NT2/D1 (cell line): Measurements from ENCODE around the gene AUH.
A peak's percentile ranks its signal among the peaks of the same experiment; 100 is the strongest.
"Not testable (repeated sequence)": the region's sequence is repeated elsewhere in the genome, so short reads cannot be mapped to it uniquely, and the experiment has no call there.

Experiments
- DNase-seq: peaks from one replicate; pipeline ENCODE4 v3.0.0-alpha.2; 2011; ENCODE audit warnings: low read depth, low spot score
- H3K27me3 ChIP-seq: 2 replicates; pipeline ENCODE4 v1.6.0; 2011; ENCODE audit warnings: mild to moderate bottlenecking; ENCODE audit not compliant: insufficient read length, insufficient read depth
- H3K36me3 ChIP-seq: 2 replicates; pipeline ENCODE4 v1.6.1; 2011; ENCODE audit warnings: mild to moderate bottlenecking, low read length, mixed read lengths; ENCODE audit not compliant: insufficient read depth, insufficient read length
- H3K4me1 ChIP-seq: 2 replicates; pipeline ENCODE4 v1.5.1; 2011; ENCODE audit not compliant: insufficient read depth, insufficient read length
- H3K4me3 ChIP-seq: 2 replicates; pipeline ENCODE4 v1.5.1; 2011; ENCODE audit warnings: low read depth; ENCODE audit not compliant: insufficient read length
- H3K9ac ChIP-seq: 2 replicates; pipeline ENCODE4 v1.6.0; 2011; ENCODE audit warnings: low read depth; ENCODE audit not compliant: insufficient read length
- H3K9me3 ChIP-seq: 2 replicates; pipeline ENCODE4 v1.5.1; 2011; ENCODE audit warnings: mild to moderate bottlenecking, low read length; ENCODE audit not compliant: insufficient read depth
- SUZ12 ChIP-seq: IDR thresholded peaks from 2 replicates; pipeline ENCODE4 v1.6.1; 2011; ENCODE audit not compliant: insufficient read length, insufficient read depth; ENCODE audit errors: extremely low read depth
- YY1 ChIP-seq: IDR thresholded peaks from 2 replicates; pipeline ENCODE4 v1.6.1; 2011; ENCODE audit not compliant: insufficient read length, insufficient read depth
- ZNF274 ChIP-seq: IDR thresholded peaks from 2 replicates; pipeline ENCODE4 v1.6.1; 2011; ENCODE audit warnings: mild to moderate bottlenecking, low read depth, low read length

Gene AUH

DNA sequence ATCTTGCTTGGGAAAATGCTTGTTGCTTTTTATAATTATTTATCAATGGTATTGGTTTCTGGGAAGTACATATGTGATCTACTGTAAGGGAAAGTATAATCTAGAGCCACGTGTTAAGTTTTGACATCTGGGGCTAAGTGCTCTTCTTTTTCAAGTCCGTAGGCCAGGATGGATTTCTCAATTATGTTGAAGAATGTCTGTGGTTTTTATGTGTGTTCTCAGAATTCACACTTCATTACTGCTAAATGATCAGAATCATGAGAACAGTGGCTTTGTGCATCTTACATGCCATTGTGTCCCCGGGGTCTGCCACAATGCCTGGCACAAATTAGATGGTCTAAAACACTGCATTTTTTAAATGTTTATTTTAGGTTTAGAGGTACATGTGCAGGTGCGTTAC is 14.5 kb upstream of the AUH start:
- Histone ChIP-seq H3K36me3 (no peaks in the 10 kb centered on the region), H3K4me3 (no peak overlapping the region), H3K9ac (no peak overlapping the region), H3K27me3 (no peaks in the 10 kb centered on the region), H3K4me1 (no peaks in the 10 kb centered on the region), H3K9me3 (0 out of 2 replicates have a peak, but pooled peaks cover 5% of the 10 kb centered on the region)
- DNase-seq: no peak
- no peak for TF ChIP-seq SUZ12
- TF ChIP-seq ZNF274: no peak
- TF ChIP-seq YY1: no peak

DNA sequence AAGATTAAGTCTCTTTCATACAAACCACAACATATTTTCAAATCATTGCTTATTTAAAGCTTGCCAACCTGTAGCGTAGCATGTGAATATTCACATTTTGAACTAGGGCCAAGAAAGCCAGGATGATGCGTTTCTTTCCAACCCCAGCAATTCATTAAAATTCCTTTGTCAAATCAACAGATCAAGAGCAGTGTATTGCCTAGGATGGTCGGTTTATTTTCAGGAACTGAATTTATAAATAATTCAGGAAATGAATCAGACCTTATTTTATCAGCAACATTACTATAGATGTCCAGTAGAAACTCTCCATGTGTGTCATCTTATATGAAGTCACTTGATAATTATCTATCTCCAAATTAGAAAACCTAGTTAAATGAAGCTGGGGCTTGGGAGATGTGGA is 13.2 kb upstream of the AUH start:
- 0 out of 2 replicates have a peak, but pooled peaks cover 5% of the 10 kb centered on the region for H3K9me3 ChIP-seq
- H3K9ac ChIP-seq: no peak overlapping the region
- no peak for TF ChIP-seq ZNF274
- TF ChIP-seq SUZ12: no peak
- TF ChIP-seq YY1: no peak
- H3K4me3 ChIP-seq: no peak overlapping the region
- DNase-seq: no peak
- no peaks in the 10 kb centered on the region for H3K4me1 ChIP-seq
- H3K36me3 ChIP-seq: no peaks in the 10 kb centered on the region
- H3K27me3 ChIP-seq: no peaks in the 10 kb centered on the region

DNA sequence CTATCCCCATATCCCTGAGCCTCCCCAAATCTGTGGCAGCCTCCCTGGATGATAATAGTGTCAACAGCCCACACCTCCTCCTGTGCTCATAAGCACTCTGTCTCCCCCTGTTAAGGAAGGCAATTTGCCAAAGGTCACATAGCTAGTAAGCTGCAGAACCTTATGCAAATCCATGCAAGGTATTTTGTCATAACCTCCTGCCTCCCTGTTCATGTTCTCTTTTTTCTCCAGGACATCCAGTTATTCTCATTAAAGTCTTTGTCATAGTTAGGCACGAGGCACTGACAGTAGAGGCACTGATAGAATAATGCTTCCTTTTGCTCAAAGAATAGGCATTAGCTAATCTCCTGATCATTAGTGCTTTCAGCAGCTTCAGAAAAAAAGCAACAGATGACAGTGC is 10.2 kb upstream of the AUH start:
- Histone ChIP-seq H3K36me3 (no peaks in the 10 kb centered on the region), H3K4me3 (no peak overlapping the region), H3K4me1 (no peaks in the 10 kb centered on the region), H3K27me3 (no peaks in the 10 kb centered on the region), H3K9ac (no peak overlapping the region), H3K9me3 (no peaks in the 10 kb centered on the region)
- no peak for DNase-seq
- TF ChIP-seq YY1: no peak
- no peak for TF ChIP-seq SUZ12
- TF ChIP-seq ZNF274: no peak

DNA sequence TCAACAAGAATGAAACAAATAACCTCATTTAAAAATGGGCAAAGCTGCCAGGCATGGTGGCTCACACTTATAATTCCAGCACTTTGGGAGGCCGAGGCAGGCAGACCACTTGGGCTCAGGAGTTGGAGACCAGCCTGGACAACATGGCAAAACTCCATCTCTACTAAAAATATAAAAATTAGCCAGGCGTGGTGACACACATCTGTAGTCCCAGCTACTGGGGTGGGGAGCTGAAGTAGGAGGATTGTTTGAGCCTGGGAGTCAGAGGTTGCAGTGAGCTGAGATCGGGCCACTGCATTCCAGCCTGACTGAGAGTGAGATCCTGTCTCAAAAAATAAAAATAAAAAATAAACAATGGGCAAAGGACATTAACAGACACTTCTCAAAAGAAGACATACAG is 8.3 kb upstream of the AUH start:
- not testable (repeated sequence) for H3K4me3 ChIP-seq, H3K36me3 ChIP-seq, DNase-seq, H3K9ac ChIP-seq, H3K27me3 ChIP-seq, H3K9me3 ChIP-seq, H3K4me1 ChIP-seq

DNA sequence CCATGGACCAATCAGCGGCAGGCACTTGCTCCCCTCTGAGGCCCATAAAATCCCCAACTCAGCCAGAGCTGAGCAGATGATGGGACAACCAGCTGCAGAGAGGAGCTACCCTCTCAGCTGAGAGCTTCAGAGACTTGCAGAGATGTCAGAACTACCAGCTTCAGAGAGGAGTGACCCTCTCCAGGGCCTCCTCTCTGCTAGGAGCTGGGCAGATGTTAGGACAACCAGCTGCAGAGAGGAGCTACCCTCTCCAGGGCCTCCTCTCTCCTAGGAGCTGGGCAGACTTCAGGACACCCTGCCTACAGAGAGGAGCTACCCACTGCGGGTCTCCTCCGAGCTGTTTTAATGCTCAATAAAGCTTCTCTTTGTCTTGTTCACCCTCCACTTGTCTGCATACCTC is 3.0 kb upstream of the AUH start:
- DNase-seq: no peak
- TF ChIP-seq SUZ12 (no peak), ZNF274 (no peak), YY1 (no peak)

DNA sequence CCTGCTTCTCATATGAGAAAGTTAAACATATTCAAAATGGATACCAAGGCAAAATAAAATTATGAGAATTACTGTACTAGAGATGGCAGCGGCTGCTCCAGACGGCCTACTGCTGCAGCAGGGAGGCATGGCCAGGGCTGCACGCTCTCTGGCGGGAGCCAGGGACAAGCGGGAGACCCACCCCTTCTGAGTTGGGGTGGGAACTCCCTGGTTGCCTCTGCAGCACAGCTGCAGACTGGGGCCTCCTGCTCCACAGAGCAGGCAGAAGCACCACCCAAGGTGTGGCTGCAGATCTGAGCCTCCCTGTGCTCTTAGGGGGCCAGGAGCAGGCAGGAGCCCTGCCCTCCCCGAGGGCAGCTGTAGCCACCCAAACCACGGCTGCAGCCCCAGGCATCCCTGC is 2.3 kb upstream of the AUH start:
- Histone ChIP-seq H3K36me3 (peaks cover 5% of the 10 kb centered on the region), H3K4me3 (no peak overlapping the region), H3K9ac (no peak overlapping the region), H3K4me1 (peaks cover 5% of the 10 kb centered on the region), H3K27me3 (no peaks in the 10 kb centered on the region), H3K9me3 (peaks cover 24% of the 10 kb centered on the region)
- no peak for DNase-seq
- TF ChIP-seq ZNF274: no peak
- TF ChIP-seq SUZ12: no peak
- no peak for TF ChIP-seq YY1

More for the DNA sequence above, 3.0 kb upstream of the AUH start:
- Histone ChIP-seq H3K4me3 (no peak overlapping the region), H3K4me1 (peaks cover 2% of the 10 kb centered on the region), H3K27me3 (no peaks in the 10 kb centered on the region), H3K9ac (no peak overlapping the region), H3K9me3 (peaks cover 24% of the 10 kb centered on the region), H3K36me3 (peaks cover under 1% of the 10 kb centered on the region)

DNA sequence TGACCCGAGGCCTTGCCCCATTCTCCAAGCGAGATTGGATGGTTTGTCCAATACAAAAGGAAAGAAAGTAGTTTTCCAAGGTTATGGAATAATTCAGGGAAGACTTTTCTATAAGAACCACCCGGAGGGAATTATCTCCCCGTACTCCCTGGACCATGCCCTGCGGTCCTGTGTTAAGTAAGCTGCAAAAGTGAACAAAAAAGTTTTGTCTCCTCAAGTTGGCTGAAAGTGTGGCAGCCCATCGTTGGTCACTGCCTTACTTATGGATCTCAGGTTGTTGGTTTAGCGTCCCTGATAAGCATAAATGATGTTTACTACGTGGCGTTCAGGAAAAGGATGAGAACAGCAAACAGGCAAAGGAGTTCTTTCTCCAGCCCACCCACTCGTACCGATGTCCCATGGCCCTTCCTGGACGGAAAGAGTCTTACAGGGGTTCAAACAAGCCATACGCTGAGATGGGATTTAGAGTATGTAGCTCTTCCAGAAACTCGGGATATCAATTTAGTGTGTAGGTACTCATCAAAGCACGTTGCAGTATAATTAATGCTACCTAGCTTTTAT is 413 bp upstream of the AUH start:
- H3K4me3 ChIP-seq: peak overlapping the region; percentile 2
- no peaks in the 10 kb centered on the region for H3K27me3 ChIP-seq
- H3K4me1 ChIP-seq: peaks cover 5% of the 10 kb centered on the region
- no peak for DNase-seq
- H3K36me3 ChIP-seq: peaks cover 5% of the 10 kb centered on the region
- peaks cover 24% of the 10 kb centered on the region for H3K9me3 ChIP-seq
- peak overlapping the region; percentile 15 for H3K9ac ChIP-seq
- TF ChIP-seq ZNF274 (no peak), YY1 (no peak), SUZ12 (no peak)
